Heart left ventricle (tissue), 13 donors: ENCODE measurements around the gene TET1.

ENCODE experiments used
- CTCF ChIP-seq, 12 donors: fragments of 200-600 bp; sonication (generic) in 4 of 12; IDR thresholded peaks; one replicate each; pipeline versions ENCODE4 v1.5.0 to v1.8.0; 2018 to 2022; ENCODE audit warnings: antibody characterized with exemption in 12 of 12, mild to moderate bottlenecking in 5 of 12
- POLR2A ChIP-seq, 2 donors: fragments of 450-650 bp; IDR thresholded peaks; one replicate each; pipeline ENCODE4 v1.6.1; 2017; ENCODE audit warnings: antibody characterized with exemption in 2 of 2, mild to moderate bottlenecking in 2 of 2, moderate library complexity in 2 of 2
- donor health status: ischemic (EF 13 %, LVEDD 7.1; RV severe dilation, severe dysfunction).
- donor health status: DM: no; HTN: yes; CAD: no.
- donor health status: DM: no; HTN: no; CAD: no.
- donor health status: ischemic (EF 25% LVEDD 6.9; RV normal size, moderate dysfunction).
- donor health status: ischemic (EF 25% LVEDD 5.7; RV mildly dilated, moderate dysfunction).
- donor health status: ischemic (EF 35%, LVEDD 5.7; RV mildly dilated, moderate dysfunction).
- donor health status: nonischemic (EF 11% LVEDD 7.7; RV severe dilation, severe dysfunction).
- donor health status: DM: yes; HTN: yes; CAD: no.
- donor health status: PGD.
- donor health status: ischemic (EF 29% LVEDD 5.4; RV normal size, mild dysfunction).
- donor health status: nonischemic (EF 23%, LVEDD 6.1; RV moderate dilation, normal function).

GRCh38 chr10:68564712-68565111 lies 4.6 kb downstream of the TET1 start:
- TF ChIP-seq CTCF (IDR thresholded peaks at IDR 0.05) (no peak), POLR2A (IDR thresholded peaks at IDR 0.05) (no peak)
